Keratinocyte (primary cell): ENCODE data around the gene MYCL. TPM values are rescaled to one million over a fixed set of nuclear protein-coding genes. Genes with fewer than 3 reads are reported as not detected.
"Not testable (repeated sequence)": the region's sequence is repeated elsewhere in the genome, so short reads cannot be mapped to it uniquely, and the experiment has no call there.

Experiments used
- DNase-seq: peaks from one replicate; pipeline ENCODE4 v3.0.0-alpha.2; 2011; ENCODE audit warnings: low read depth, missing footprints, low spot score
- FAIRE-seq: peaks from 2 replicates; lab custom pipeline; 2011; peaks lifted over from hg19 to GRCh38; lab: Jason Lieb, UNC
- H2AFZ ChIP-seq: 2 replicates; pipeline ENCODE4 v1.6.0; 2012; ENCODE audit warnings: low read length, control low read depth, inconsistent platforms; ENCODE audit not compliant: control insufficient read depth
- H3K27ac ChIP-seq: 2 replicates; pipeline ENCODE4 v1.5.1; 2011; ENCODE audit warnings: low read length; ENCODE audit not compliant: control insufficient read depth, insufficient read depth
- H3K27me3 ChIP-seq: 3 replicates; pipeline ENCODE4 v1.6.0; 2011; ENCODE audit warnings: low read length; ENCODE audit not compliant: control insufficient read depth, insufficient read depth; ENCODE audit errors: extremely low read depth
- H3K36me3 ChIP-seq, 2 experiments: 2 replicates in 1 of 2; 3 replicates in 1 of 2; pipeline ENCODE4 v1.5.1; 2011; ENCODE audit warnings: low read length in 2 of 2, mild to moderate bottlenecking in 1 of 2; ENCODE audit not compliant: control insufficient read depth in 2 of 2, insufficient read depth in 2 of 2; ENCODE audit errors: extremely low read depth in 1 of 2
- H3K4me1 ChIP-seq: 3 replicates; pipeline ENCODE4 v1.5.1; 2011; ENCODE audit warnings: low read length; ENCODE audit not compliant: control insufficient read depth, insufficient read depth; ENCODE audit errors: extremely low read depth
- H3K4me2 ChIP-seq: 3 replicates; pipeline ENCODE4 v1.6.0; 2011; ENCODE audit warnings: low read depth, low read length; ENCODE audit not compliant: control insufficient read depth, insufficient read depth; ENCODE audit errors: extremely low read depth
- H3K4me3 ChIP-seq, 3 experiments: fragments of 200-600 bp in 1 of 3; sonication (generic) in 1 of 3; 2 replicates in 2 of 3; 3 replicates in 1 of 3; pipeline ENCODE4 v1.5.1; 2011 to 2016; ENCODE audit warnings: low read length in 3 of 3, mild to moderate bottlenecking in 3 of 3, control low read depth in 2 of 3, inconsistent platforms in 1 of 3, low read depth in 1 of 3, mixed read lengths in 1 of 3, mixed run types in 1 of 3, moderate library complexity in 1 of 3; ENCODE audit not compliant: control insufficient read depth in 2 of 3, insufficient read depth in 2 of 3; ENCODE audit errors: extremely low read depth in 1 of 3
- H3K79me2 ChIP-seq: 2 replicates; pipeline ENCODE4 v1.6.0; 2012; ENCODE audit warnings: low read length; ENCODE audit not compliant: control insufficient read depth, insufficient read depth
- H3K9ac ChIP-seq: 3 replicates; pipeline ENCODE4 v1.6.0; 2011; ENCODE audit warnings: low read length; ENCODE audit not compliant: control insufficient read depth, insufficient read depth; ENCODE audit errors: extremely low read depth
- H3K9me1 ChIP-seq: 3 replicates; pipeline ENCODE4 v1.6.0; 2011; ENCODE audit warnings: low read length; ENCODE audit not compliant: control insufficient read depth, insufficient read depth; ENCODE audit errors: extremely low read depth
- H3K9me3 ChIP-seq: 2 replicates; pipeline ENCODE4 v1.5.1; 2012; ENCODE audit warnings: low read depth, low read length; ENCODE audit not compliant: control insufficient read depth
- H4K20me1 ChIP-seq: 3 replicates; pipeline ENCODE4 v1.6.0; 2011; ENCODE audit warnings: low read length; ENCODE audit not compliant: control insufficient read depth, insufficient read depth; ENCODE audit errors: extremely low read depth
- EZH2 ChIP-seq: IDR thresholded peaks from one replicate; pipeline ENCODE4 v1.6.1; 2012; ENCODE audit warnings: inconsistent platforms, mild to moderate bottlenecking, low read length, moderate library complexity
- dilution Hi-C: fragments of 300-500 bp; cut with MboI; formaldehyde crosslinking; loops from one replicate; pipeline ENCODE4 v1.7.0; 2020; ENCODE audit warnings: low sequenced_read_pairs; ENCODE audit not compliant: extremely low pct_ligation_motif_present
- polyA plus RNA-seq, 5 experiments: library from polyadenylated mRNA; depleted of rRNA in 3 of 5; stranded (reverse) in 3 of 5; stranded (forward) in 1 of 5; unstranded in 1 of 5; fragments of >200 nt; gene quantifications; 1 replicate in 1 of 5; 2 replicates in 3 of 5; 3 replicates in 1 of 5; pipeline versions ENCODE4 v1.2.1 to v1.2.3, GENCODE V29; 2011 to 2012; ENCODE audit warnings: missing spikeins in 2 of 5, low read depth in 1 of 5, low replicate concordance in 1 of 5
- TF ChIP-seq, protein P1 (sequence below), 3 experiments: IDR thresholded peaks in 1 of 3; conservative IDR thresholded peaks in 1 of 3; optimal IDR thresholded peaks in 1 of 3; 2 replicates in 2 of 3; 3 replicates in 1 of 3; pipeline versions ENCODE3 to v1.5.1; 2011; ENCODE audit warnings: low read length in 3 of 3, mild to moderate bottlenecking in 3 of 3, moderate library complexity in 2 of 3, control low read depth in 1 of 3, inconsistent platforms in 1 of 3; ENCODE audit not compliant: insufficient read depth in 2 of 3; ENCODE audit errors: extremely low read depth in 1 of 3

Gene MYCL
- polyA plus RNA-seq, 1 donor (not counting 4 experiments of a cell fraction or from before 2014, with no cell fraction given): 5.4 TPM

DNA sequence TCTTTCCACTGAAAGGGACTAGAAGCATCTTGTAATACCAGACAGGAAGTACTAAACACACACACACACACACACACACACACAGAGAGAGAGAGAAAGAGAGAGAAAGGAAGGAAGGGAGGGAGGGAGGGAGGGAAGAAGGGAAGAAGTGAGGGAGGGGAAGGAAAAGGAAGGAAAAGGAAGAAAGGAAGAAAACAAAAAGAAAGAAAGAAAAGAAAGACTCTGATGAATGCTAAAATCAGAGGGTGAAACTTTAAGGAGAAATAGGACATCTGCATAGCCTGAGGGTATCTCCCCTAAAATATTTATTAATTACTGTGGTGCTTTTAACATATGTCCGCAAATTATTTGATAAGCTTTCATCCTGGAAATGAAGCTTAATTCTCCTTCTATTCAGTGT, 29.0 kb downstream of the MYCL start:
- no peaks in the 10 kb centered on the region for H3K27me3 ChIP-seq
- no peaks in the 10 kb centered on the region for H3K9me1 ChIP-seq
- H3K9ac ChIP-seq: no peak overlapping the region
- H3K27ac ChIP-seq: no peak overlapping the region
- H4K20me1 ChIP-seq: peaks cover 4% of the 10 kb centered on the region
- H2AFZ ChIP-seq: no peak overlapping the region
- no peaks in the 10 kb centered on the region for H3K9me3 ChIP-seq
- H3K4me2 ChIP-seq: no peak overlapping the region
- DNase-seq (no peak), FAIRE-seq (peak; percentile 67)
- TF ChIP-seq, protein P1, sequence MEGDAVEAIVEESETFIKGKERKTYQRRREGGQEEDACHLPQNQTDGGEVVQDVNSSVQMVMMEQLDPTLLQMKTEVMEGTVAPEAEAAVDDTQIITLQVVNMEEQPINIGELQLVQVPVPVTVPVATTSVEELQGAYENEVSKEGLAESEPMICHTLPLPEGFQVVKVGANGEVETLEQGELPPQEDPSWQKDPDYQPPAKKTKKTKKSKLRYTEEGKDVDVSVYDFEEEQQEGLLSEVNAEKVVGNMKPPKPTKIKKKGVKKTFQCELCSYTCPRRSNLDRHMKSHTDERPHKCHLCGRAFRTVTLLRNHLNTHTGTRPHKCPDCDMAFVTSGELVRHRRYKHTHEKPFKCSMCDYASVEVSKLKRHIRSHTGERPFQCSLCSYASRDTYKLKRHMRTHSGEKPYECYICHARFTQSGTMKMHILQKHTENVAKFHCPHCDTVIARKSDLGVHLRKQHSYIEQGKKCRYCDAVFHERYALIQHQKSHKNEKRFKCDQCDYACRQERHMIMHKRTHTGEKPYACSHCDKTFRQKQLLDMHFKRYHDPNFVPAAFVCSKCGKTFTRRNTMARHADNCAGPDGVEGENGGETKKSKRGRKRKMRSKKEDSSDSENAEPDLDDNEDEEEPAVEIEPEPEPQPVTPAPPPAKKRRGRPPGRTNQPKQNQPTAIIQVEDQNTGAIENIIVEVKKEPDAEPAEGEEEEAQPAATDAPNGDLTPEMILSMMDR (optimal IDR thresholded peaks at IDR 0.05 in 1 of 3, IDR thresholded peaks at IDR 0.05 in 1 of 3, conservative IDR thresholded peaks at IDR 0.05 in 1 of 3; ENCODE audit: extremely low read depth in 1 of 3, insufficient read depth in 2 of 3, low read length in 3 of 3): no peak
- no peak for TF ChIP-seq EZH2
- no peak overlapping the region for H3K4me3 ChIP-seq
- peaks cover 2% of the 10 kb centered on the region for H3K4me1 ChIP-seq
- H3K36me3 ChIP-seq: peaks cover 0 to 7% of the 10 kb centered on the region in 2 experiments
- dilution Hi-C loops: no loop called here
- peaks cover 79% of the 10 kb centered on the region for H3K79me2 ChIP-seq

DNA sequence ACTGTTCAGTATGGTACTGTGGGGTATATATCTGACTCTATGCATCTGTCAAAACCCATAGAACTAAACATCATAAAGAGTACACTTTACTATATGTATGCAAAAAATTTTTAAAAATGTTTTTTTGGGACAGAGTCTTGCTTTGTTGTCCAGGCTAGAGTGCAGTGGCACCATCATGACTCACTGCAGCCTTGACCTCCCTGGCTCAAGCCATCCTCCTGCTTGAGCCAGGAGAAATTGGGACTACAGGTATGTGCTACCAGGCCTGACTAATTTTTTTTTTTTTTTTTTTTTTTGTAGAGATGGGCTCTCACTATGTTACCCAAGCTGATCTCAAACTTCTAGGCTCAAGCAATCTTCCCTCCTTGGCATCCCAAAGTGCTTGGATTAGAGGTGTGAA, 29.9 kb downstream of the MYCL start:
- Histone ChIP-seq H3K36me3 (peaks cover 0 to 4% of the 10 kb centered on the region in 2 experiments), H3K79me2 (peaks cover 73% of the 10 kb centered on the region), H3K27me3 (no peaks in the 10 kb centered on the region), H3K9me1 (no peaks in the 10 kb centered on the region), H2AFZ (no peak overlapping the region), H3K9ac (no peak overlapping the region), H3K27ac (no peak overlapping the region), H3K9me3 (no peaks in the 10 kb centered on the region), H3K4me2 (no peak overlapping the region), H3K4me3 (no peak overlapping the region), H3K4me1 (no peaks in the 10 kb centered on the region), H4K20me1 (peaks cover 4% of the 10 kb centered on the region)
- dilution Hi-C loops: no loop called here
- DNase-seq (no peak), FAIRE-seq (no peak)
- no peak for TF ChIP-seq EZH2
- TF ChIP-seq, protein P1 (optimal IDR thresholded peaks at IDR 0.05 in 1 of 3, IDR thresholded peaks at IDR 0.05 in 1 of 3, conservative IDR thresholded peaks at IDR 0.05 in 1 of 3; ENCODE audit: extremely low read depth in 1 of 3, insufficient read depth in 2 of 3, low read length in 3 of 3): no peak

DNA sequence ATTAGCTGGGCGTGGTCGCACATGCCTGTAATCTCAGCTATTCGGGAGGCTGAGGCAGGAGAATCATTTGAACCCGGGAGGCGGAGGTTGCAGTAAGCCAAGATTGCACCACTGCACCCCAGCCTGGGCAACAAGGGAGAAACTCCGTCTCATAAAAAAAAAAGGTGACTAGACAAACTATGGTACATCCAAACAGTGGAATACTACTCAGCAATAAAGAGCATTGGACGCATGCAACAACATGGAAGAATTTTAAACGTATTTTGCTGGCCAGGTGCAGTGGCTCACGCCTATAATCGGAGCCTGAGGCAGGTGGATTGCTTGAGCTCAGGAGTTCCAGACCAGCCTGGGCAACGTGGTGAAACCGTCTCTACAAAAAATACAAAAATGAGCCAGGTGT, 30.7 kb downstream of the MYCL start:
- H3K79me2 ChIP-seq: peaks cover 73% of the 10 kb centered on the region

DNA sequence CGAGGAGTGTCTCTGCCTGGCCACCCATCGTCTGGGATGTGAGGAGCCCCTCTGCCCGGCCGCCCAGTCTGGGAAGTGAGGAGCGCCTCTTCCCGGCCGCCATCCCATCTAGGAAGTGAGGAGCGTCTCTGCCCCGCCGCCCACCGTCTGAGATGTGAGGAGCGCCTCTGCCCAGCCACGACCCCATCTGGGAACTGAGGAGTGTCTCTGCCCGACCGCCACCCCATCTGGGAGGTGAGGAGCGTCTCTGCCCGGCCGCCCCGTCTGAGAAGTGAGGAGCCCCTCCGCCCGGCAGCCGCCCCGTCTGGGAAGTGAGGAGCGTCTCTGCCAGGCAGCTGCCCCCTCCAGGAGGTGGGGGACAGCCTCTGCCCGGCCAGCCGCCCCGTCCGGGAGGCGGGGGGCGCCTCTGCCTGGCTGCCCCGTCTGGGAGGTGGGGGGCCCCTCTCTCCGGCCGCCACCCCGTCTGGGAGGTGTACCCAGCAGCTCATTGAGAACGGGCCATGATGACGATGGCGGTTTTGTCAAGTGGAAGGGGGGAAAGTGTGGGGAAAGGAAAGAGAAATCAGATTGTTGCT, 32.1 kb downstream of the MYCL start:
- H3K4me1 ChIP-seq, DNase-seq, H3K27me3 ChIP-seq, dilution Hi-C loops, H4K20me1 ChIP-seq, H3K9me3 ChIP-seq, H3K4me2 ChIP-seq, H2AFZ ChIP-seq, H3K36me3 ChIP-seq, H3K9ac ChIP-seq, H3K9me1 ChIP-seq, FAIRE-seq, H3K4me3 ChIP-seq, H3K27ac ChIP-seq: not testable (repeated sequence)
- H3K79me2 ChIP-seq: peaks cover 74% of the 10 kb centered on the region

More for the DNA sequence above, 30.7 kb downstream of the MYCL start:
- H3K4me2 ChIP-seq, H3K9me3 ChIP-seq, H2AFZ ChIP-seq, H3K4me3 ChIP-seq, DNase-seq, H3K27ac ChIP-seq, H3K36me3 ChIP-seq, H3K4me1 ChIP-seq, H4K20me1 ChIP-seq, H3K9ac ChIP-seq, dilution Hi-C loops, H3K27me3 ChIP-seq, H3K9me1 ChIP-seq, FAIRE-seq: not testable (repeated sequence)
